HCT116 (cell line): Measurements from ENCODE around the gene KIF5A. TPM values are rescaled to one million over a fixed set of nuclear protein-coding genes. Genes with fewer than 3 reads are reported as not detected.

Experiments used
- ATAC-seq: fragments of 200-7000 bp; cut with Tn5 transposase; 2 replicates; pipeline ENCODE4 v1.9.1; 2020; ENCODE audit warnings: mild to moderate bottlenecking, moderate library complexity
- BruUV-seq: library from RNA; stranded (reverse); fragments of 400-500 nt; replicated peaks from 2 replicates; lab custom pipeline; 2021; lab: Mats Ljungman, UMichigan
- CTCF ChIA-PET: fragments of 300-600 bp; sonication (Branson Sonifier 250); formaldehyde crosslinking; loops from one replicate; lab custom pipeline; 2021; ENCODE audit warnings: antibody characterized with exemption; lab: Charles Lee
- POLR2A ChIA-PET: fragments of 300-600, 350-600 bp; sonication (Branson Sonifier 250); formaldehyde crosslinking; loops from one replicate; lab custom pipeline; 2021; ENCODE audit warnings: antibody characterized with exemption; lab: Charles Lee
- RAD21 ChIA-PET, 2 experiments: fragments of 300-600 bp; sonication (Branson Sonifier 250); formaldehyde crosslinking; loops; one replicate each; lab custom pipeline; 2023; ENCODE audit warnings: low total read pairs in 2 of 2; ENCODE audit not compliant: uncharacterized antibody in 2 of 2, unreplicated experiment in 2 of 2, low non-redundant PET in 1 of 2; lab: Charles Lee
- DNase-seq: peaks from one replicate; pipeline ENCODE4 v3.0.0-alpha.2; 2010; ENCODE audit warnings: low read depth, low spot score
- H2AFZ ChIP-seq: fragments of 200-600 bp; shearing (Covaris generic), sonication (generic); 2 replicates; pipeline ENCODE4 v1.6.1; 2017; ENCODE audit warnings: low read depth, mixed run types, mixed read lengths, antibody characterized with exemption, low read length; ENCODE audit not compliant: poor library complexity, severe bottlenecking
- H3K27ac ChIP-seq: 2 replicates; pipeline ENCODE4 v1.5.1; 2012; ENCODE audit warnings: low read depth, low read length
- H3K27me3 ChIP-seq: fragments of 200-600 bp; sonication (generic); 2 replicates; pipeline ENCODE4 v1.6.1; 2016; ENCODE audit warnings: mixed run types, low read length, mixed read lengths; ENCODE audit not compliant: insufficient read depth
- H3K36me3 ChIP-seq, 2 experiments: fragments of 200-500 bp in 1 of 2; fragments of 200-600 bp in 1 of 2; sonication (Bioruptor generic) in 1 of 2; sonication (generic) in 1 of 2; 2 replicates each; pipeline versions ENCODE4 v1.5.1 to v1.6.1; 2014 to 2016; ENCODE audit warnings: low read length in 2 of 2, inconsistent platforms in 1 of 2, mixed read lengths in 1 of 2, mixed run types in 1 of 2; ENCODE audit not compliant: insufficient read depth in 2 of 2, control insufficient read depth in 1 of 2
- H3K4me1 ChIP-seq, 2 experiments: fragments of 200-600 bp in 1 of 2; sonication (generic) in 1 of 2; 2 replicates each; pipeline versions ENCODE4 v1.5.1 to v1.6.1; 2012 to 2017; ENCODE audit warnings: low read length in 2 of 2, inconsistent platforms in 1 of 2, mild to moderate bottlenecking in 1 of 2, mixed read lengths in 1 of 2, mixed run types in 1 of 2, moderate library complexity in 1 of 2; ENCODE audit not compliant: insufficient read depth in 2 of 2, control insufficient read depth in 1 of 2
- H3K4me2 ChIP-seq: fragments of 200-600 bp; sonication (generic); 2 replicates; pipeline ENCODE4 v1.6.1; 2017; ENCODE audit warnings: mixed run types, low read length, mixed read lengths
- H3K4me3 ChIP-seq, 2 experiments: fragments of 200-600 bp in 1 of 2; sonication (generic) in 1 of 2; replicated peaks in 1 of 2; 2 replicates each; pipeline ENCODE4 v1.5.1; 2011 to 2016; ENCODE audit warnings: low read length in 2 of 2, control low read depth in 1 of 2, low read depth in 1 of 2, mild to moderate bottlenecking in 1 of 2, mixed read lengths in 1 of 2, mixed run types in 1 of 2
- H3K79me2 ChIP-seq: fragments of 200-600 bp; sonication (generic); 2 replicates; pipeline ENCODE4 v1.6.1; 2017; ENCODE audit warnings: mild to moderate bottlenecking, mixed run types, low read length, moderate library complexity, mixed read lengths; ENCODE audit not compliant: insufficient read depth
- H3K9ac ChIP-seq: fragments of 200-600 bp; sonication (generic); 2 replicates; pipeline ENCODE4 v1.6.1; 2016; ENCODE audit warnings: low read length, mixed read lengths
- H3K9me2 ChIP-seq: fragments of 200-600 bp; sonication (generic), shearing (Covaris generic); 2 replicates; pipeline ENCODE4 v1.6.1; 2017; ENCODE audit warnings: mixed run types, mild to moderate bottlenecking, moderate library complexity; ENCODE audit not compliant: insufficient read depth
- H3K9me3 ChIP-seq, 2 experiments: fragments of 200-500 bp in 1 of 2; fragments of 200-600 bp in 1 of 2; sonication (Bioruptor generic) in 1 of 2; sonication (generic) in 1 of 2; 2 replicates each; pipeline ENCODE4 v1.6.1; 2014 to 2017; ENCODE audit warnings: low read length in 2 of 2, mixed read lengths in 2 of 2, inconsistent platforms in 1 of 2, low read depth in 1 of 2, mild to moderate bottlenecking in 1 of 2, mixed run types in 1 of 2, moderate library complexity in 1 of 2; ENCODE audit not compliant: control insufficient read depth in 1 of 2, insufficient read depth in 1 of 2
- H4K20me1 ChIP-seq: fragments of 200-600 bp; sonication (generic), shearing (Covaris generic); 2 replicates; pipeline ENCODE4 v1.6.1; 2017; ENCODE audit warnings: mixed run types, mild to moderate bottlenecking, moderate library complexity; ENCODE audit not compliant: insufficient read depth
- CBX3 ChIP-seq: IDR thresholded peaks from 2 replicates; pipeline ENCODE4 v1.6.1; 2012; ENCODE audit warnings: low read depth
- CEBPB ChIP-seq: IDR thresholded peaks from 2 replicates; pipeline ENCODE4 v1.6.1; 2012; ENCODE audit warnings: low read depth
- EGR1 ChIP-seq: IDR thresholded peaks from 2 replicates; pipeline ENCODE4 v1.6.1; 2012; ENCODE audit warnings: low read depth
- ELF1 ChIP-seq: IDR thresholded peaks from 2 replicates; pipeline ENCODE4 v1.6.1; 2012; ENCODE audit warnings: low read depth, borderline replicate concordance
- EZH2 ChIP-seq: fragments of 200-600 bp; sonication (generic); IDR thresholded peaks from 2 replicates; pipeline ENCODE4 v1.6.1; 2017; ENCODE audit warnings: antibody characterized with exemption, mixed run types
- EZH2phosphoT487 ChIP-seq: fragments of 200-600 bp; IDR thresholded peaks from 2 replicates; pipeline ENCODE4 v1.6.1; 2018; ENCODE audit warnings: antibody characterized with exemption, borderline replicate concordance
- JUND ChIP-seq: IDR thresholded peaks from 2 replicates; pipeline ENCODE4 v1.6.1; 2012
- POLR2A ChIP-seq: IDR thresholded peaks from 2 replicates; pipeline ENCODE4 v1.7.0; 2011; ENCODE audit warnings: borderline replicate concordance; ENCODE audit not compliant: insufficient read depth, insufficient read length; ENCODE audit errors: extremely low read depth
- RAD21 ChIP-seq: IDR thresholded peaks from 2 replicates; pipeline ENCODE4 v1.6.1; 2012; ENCODE audit warnings: low read depth, mild to moderate bottlenecking
- SIN3A ChIP-seq: IDR thresholded peaks from 2 replicates; pipeline ENCODE4 v1.6.1; 2012; ENCODE audit warnings: low read depth
- SP1 ChIP-seq: IDR thresholded peaks from 2 replicates; pipeline ENCODE4 v1.6.1; 2012; ENCODE audit warnings: low read depth
- SRF ChIP-seq: IDR thresholded peaks from 2 replicates; pipeline ENCODE4 v1.6.1; 2012; ENCODE audit warnings: low read depth
- TCF7L2 ChIP-seq: IDR thresholded peaks from 2 replicates; pipeline ENCODE4 v1.7.0; 2011; ENCODE audit warnings: borderline replicate concordance, inconsistent platforms; ENCODE audit not compliant: insufficient read depth, insufficient read length; ENCODE audit errors: extremely low read depth
- ZFX ChIP-seq: fragments of 450-650 bp; IDR thresholded peaks from 2 replicates; pipeline ENCODE4 v1.6.1; 2017
- ZNF274 ChIP-seq: fragments of 200-500 bp; sonication (Bioruptor generic); IDR thresholded peaks from 2 replicates; pipeline ENCODE4 v1.6.1; 2014; ENCODE audit warnings: mild to moderate bottlenecking, low read depth, low read length, inconsistent platforms
- intact Hi-C: fragments of 100-400 bp; cut with micrococcal nuclease; formaldehyde crosslinking; loops from 2 replicates; pipeline ENCODE4 v1.10.0; 2022
- total RNA-seq: library from RNA; stranded (reverse); gene quantifications from one replicate; pipeline ENCODE4 v1.2.1, GENCODE V29; 2021; ENCODE audit not compliant: unreplicated experiment
- TF ChIP-seq, protein P1 (sequence below): IDR thresholded peaks from 2 replicates; pipeline ENCODE4 v1.6.1; 2012; ENCODE audit warnings: low read depth
- TF ChIP-seq, protein P2 (sequence below): IDR thresholded peaks from 2 replicates; pipeline ENCODE4 v1.6.1; 2012
- TF ChIP-seq, protein P3 (sequence below), 3 experiments: fragments of 200-600 bp in 1 of 3; sonication (generic) in 1 of 3; IDR thresholded peaks in 2 of 3; conservative IDR thresholded peaks in 1 of 3; 2 replicates each; pipeline ENCODE4 v1.5.1; 2012 to 2017; ENCODE audit warnings: low read depth in 2 of 3, low read length in 2 of 3, antibody characterized with exemption in 1 of 3, borderline replicate concordance in 1 of 3, control low read depth in 1 of 3, mild to moderate bottlenecking in 1 of 3, mixed read lengths in 1 of 3, mixed run types in 1 of 3, moderate library complexity in 1 of 3; ENCODE audit not compliant: insufficient read depth in 1 of 3
- TF ChIP-seq, protein P4 (sequence below): IDR thresholded peaks from 2 replicates; pipeline ENCODE4 v1.6.1; 2011; ENCODE audit warnings: mild to moderate bottlenecking, low read length, moderate library complexity; ENCODE audit not compliant: insufficient replicate concordance; ENCODE audit errors: extremely low read depth

The KIF5A gene
- total RNA-seq, 1 experiment from 2014 or later = 5.2 TPM

DNA sequence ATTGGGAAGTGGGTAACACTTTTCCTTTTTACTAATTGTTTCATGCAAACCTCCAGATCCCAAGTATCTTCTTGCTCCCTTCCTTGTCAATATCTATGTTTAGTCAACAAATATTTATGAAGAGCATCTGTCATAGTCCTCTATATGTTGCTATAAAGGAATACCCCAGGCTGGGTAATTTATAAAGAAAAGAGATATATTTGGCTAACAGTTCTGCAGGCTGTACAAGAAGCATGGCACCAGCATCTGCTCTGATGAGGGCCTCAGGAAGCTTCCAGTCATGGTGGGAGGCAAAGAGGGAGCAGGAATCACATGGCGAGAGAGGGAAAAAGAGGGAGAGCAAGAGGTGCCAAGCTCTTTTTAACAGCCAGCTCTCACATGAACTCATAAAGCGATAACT is 4.6 kb downstream of the KIF5A start:
- H3K9ac ChIP-seq = no peak overlapping the region
- intact Hi-C loops = no loop called here
- no peaks in the 10 kb centered on the region for H4K20me1 ChIP-seq
- H3K27ac ChIP-seq = no peak overlapping the region
- ATAC-seq (no peak), DNase-seq (no peak)
- ChIA-PET CTCF (no interaction called here), RAD21 (no interaction called here), POLR2A (no interaction called here)
- no peak overlapping the region for H2AFZ ChIP-seq
- no peaks in the 10 kb centered on the region for H3K27me3 ChIP-seq
- no peaks in the 10 kb centered on the region for H3K79me2 ChIP-seq
- H3K4me3 ChIP-seq = no peak overlapping the region
- H3K36me3 ChIP-seq = no peaks in the 10 kb centered on the region
- TF ChIP-seq RAD21 = no peak
- TF ChIP-seq, protein P1, sequence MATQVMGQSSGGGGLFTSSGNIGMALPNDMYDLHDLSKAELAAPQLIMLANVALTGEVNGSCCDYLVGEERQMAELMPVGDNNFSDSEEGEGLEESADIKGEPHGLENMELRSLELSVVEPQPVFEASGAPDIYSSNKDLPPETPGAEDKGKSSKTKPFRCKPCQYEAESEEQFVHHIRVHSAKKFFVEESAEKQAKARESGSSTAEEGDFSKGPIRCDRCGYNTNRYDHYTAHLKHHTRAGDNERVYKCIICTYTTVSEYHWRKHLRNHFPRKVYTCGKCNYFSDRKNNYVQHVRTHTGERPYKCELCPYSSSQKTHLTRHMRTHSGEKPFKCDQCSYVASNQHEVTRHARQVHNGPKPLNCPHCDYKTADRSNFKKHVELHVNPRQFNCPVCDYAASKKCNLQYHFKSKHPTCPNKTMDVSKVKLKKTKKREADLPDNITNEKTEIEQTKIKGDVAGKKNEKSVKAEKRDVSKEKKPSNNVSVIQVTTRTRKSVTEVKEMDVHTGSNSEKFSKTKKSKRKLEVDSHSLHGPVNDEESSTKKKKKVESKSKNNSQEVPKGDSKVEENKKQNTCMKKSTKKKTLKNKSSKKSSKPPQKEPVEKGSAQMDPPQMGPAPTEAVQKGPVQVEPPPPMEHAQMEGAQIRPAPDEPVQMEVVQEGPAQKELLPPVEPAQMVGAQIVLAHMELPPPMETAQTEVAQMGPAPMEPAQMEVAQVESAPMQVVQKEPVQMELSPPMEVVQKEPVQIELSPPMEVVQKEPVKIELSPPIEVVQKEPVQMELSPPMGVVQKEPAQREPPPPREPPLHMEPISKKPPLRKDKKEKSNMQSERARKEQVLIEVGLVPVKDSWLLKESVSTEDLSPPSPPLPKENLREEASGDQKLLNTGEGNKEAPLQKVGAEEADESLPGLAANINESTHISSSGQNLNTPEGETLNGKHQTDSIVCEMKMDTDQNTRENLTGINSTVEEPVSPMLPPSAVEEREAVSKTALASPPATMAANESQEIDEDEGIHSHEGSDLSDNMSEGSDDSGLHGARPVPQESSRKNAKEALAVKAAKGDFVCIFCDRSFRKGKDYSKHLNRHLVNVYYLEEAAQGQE = no peak
- TF ChIP-seq ZFX = no peak
- TF ChIP-seq, protein P2, sequence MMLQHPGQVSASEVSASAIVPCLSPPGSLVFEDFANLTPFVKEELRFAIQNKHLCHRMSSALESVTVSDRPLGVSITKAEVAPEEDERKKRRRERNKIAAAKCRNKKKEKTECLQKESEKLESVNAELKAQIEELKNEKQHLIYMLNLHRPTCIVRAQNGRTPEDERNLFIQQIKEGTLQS = no peak
- no peak for TF ChIP-seq SIN3A
- TF ChIP-seq, protein P3, sequence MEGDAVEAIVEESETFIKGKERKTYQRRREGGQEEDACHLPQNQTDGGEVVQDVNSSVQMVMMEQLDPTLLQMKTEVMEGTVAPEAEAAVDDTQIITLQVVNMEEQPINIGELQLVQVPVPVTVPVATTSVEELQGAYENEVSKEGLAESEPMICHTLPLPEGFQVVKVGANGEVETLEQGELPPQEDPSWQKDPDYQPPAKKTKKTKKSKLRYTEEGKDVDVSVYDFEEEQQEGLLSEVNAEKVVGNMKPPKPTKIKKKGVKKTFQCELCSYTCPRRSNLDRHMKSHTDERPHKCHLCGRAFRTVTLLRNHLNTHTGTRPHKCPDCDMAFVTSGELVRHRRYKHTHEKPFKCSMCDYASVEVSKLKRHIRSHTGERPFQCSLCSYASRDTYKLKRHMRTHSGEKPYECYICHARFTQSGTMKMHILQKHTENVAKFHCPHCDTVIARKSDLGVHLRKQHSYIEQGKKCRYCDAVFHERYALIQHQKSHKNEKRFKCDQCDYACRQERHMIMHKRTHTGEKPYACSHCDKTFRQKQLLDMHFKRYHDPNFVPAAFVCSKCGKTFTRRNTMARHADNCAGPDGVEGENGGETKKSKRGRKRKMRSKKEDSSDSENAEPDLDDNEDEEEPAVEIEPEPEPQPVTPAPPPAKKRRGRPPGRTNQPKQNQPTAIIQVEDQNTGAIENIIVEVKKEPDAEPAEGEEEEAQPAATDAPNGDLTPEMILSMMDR (IDR thresholded peaks at IDR 0.05 in 2 of 3, conservative IDR thresholded peaks at IDR 0.05 in 1 of 3; ENCODE audit: borderline replicate concordance in 1 of 3, insufficient read depth in 1 of 3, low read depth in 2 of 3, low read length in 2 of 3) = no peak
- no peak for TF ChIP-seq POLR2A
- no peak for TF ChIP-seq SP1
- TF ChIP-seq SRF = no peak
- no peak for TF ChIP-seq CEBPB
- no peak for TF ChIP-seq ZNF274
- TF ChIP-seq EZH2phosphoT487 = no peak
- TF ChIP-seq, protein P4, sequence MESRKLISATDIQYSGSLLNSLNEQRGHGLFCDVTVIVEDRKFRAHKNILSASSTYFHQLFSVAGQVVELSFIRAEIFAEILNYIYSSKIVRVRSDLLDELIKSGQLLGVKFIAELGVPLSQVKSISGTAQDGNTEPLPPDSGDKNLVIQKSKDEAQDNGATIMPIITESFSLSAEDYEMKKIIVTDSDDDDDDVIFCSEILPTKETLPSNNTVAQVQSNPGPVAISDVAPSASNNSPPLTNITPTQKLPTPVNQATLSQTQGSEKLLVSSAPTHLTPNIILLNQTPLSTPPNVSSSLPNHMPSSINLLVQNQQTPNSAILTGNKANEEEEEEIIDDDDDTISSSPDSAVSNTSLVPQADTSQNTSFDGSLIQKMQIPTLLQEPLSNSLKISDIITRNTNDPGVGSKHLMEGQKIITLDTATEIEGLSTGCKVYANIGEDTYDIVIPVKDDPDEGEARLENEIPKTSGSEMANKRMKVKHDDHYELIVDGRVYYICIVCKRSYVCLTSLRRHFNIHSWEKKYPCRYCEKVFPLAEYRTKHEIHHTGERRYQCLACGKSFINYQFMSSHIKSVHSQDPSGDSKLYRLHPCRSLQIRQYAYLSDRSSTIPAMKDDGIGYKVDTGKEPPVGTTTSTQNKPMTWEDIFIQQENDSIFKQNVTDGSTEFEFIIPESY = no peak
- no peak for TF ChIP-seq ELF1
- TF ChIP-seq TCF7L2 = no peak
- no peak for TF ChIP-seq JUND
- TF ChIP-seq EZH2 = no peak
- no peak for TF ChIP-seq CBX3
- no peak for TF ChIP-seq EGR1
- peaks cover 3 to 28% of the 10 kb centered on the region in 2 experiments; a peak in 3 of 4 replicates for H3K4me1 ChIP-seq
- no peak overlapping the region for H3K4me2 ChIP-seq
- no TSS peak for BruUV-seq
- H3K9me2 ChIP-seq = no peaks in the 10 kb centered on the region
- H3K9me3 ChIP-seq = no peaks in the 10 kb centered on the region
